ENCODE results near the gene PRG3. TPM values are rescaled to one million over a fixed set of nuclear protein-coding genes. Genes with fewer than 3 reads are reported as not detected.

PRG3 gene
- total RNA-seq, 2 experiments from 2014 or later = not detected

Other genes with a start within 250 kb of the PRG3 start
- gene LRRC55, start 199.2 kb downstream of the PRG3 start, total RNA-seq = not detected
- gene APLNR, start 143.9 kb downstream of the PRG3 start, total RNA-seq = not detected
- 10 to 100 TPM; 15.7 to 18.0 TPM for gene TNKS1BP1, start 56.2 kb downstream of the PRG3 start, total RNA-seq
- gene SSRP1, start 45.3 kb downstream of the PRG3 start, total RNA-seq = 100 to 1,000 TPM; 127 to 130 TPM
- not detected for gene P2RX3, start 42.8 kb downstream of the PRG3 start, total RNA-seq
- gene PRG2, start 9.5 kb upstream of the PRG3 start, total RNA-seq = under 1 TPM in 1 of 2 experiments, not detected in 1; 0.25 TPM
- gene SLC43A3, start 46.0 kb upstream of the PRG3 start, total RNA-seq = 10 to 100 TPM; 67.4 to 67.8 TPM
- 1 to 10 TPM in 1 of 2 experiments, under 1 TPM in 1; 0.96 to 1.6 TPM for gene RTN4RL2, start 79.4 kb upstream of the PRG3 start, total RNA-seq
- gene SLC43A1, start 134.6 kb upstream of the PRG3 start, total RNA-seq = 10 to 100 TPM; 28.2 to 28.8 TPM
- gene TIMM10, start 149.6 kb upstream of the PRG3 start, total RNA-seq = 10 to 100 TPM; 44.0 to 48.1 TPM
- not detected for gene SMTNL1, start 156.4 kb upstream of the PRG3 start, total RNA-seq
- gene UBE2L6, start 186.5 kb upstream of the PRG3 start, total RNA-seq = 100 to 1,000 TPM; 220 to 221 TPM
- under 1 TPM; 0.45 to 0.61 TPM for gene SERPING1, start 216.5 kb upstream of the PRG3 start, total RNA-seq